Liver (tissue), 10 donors: ENCODE results near the gene ADCY3. TPM values are rescaled to one million over a fixed set of nuclear protein-coding genes. Genes with fewer than 3 reads are reported as not detected.

ENCODE experiments used
- DNase-seq: peaks from one replicate; pipeline ENCODE4 v3.0.0-alpha.2; 2017; ENCODE audit warnings: low spot score
- H3K27ac ChIP-seq, 2 donors: one replicate each; pipeline ENCODE4 v1.7.0; 2013; ENCODE audit warnings: inconsistent platforms in 2 of 2, low read length in 2 of 2, control low read depth in 1 of 2, low read depth in 1 of 2, mild to moderate bottlenecking in 1 of 2
- H3K27me3 ChIP-seq, 4 donors: one replicate each; pipeline versions ENCODE4 v1.6.1 to v1.7.0; 2013; ENCODE audit warnings: low read length in 3 of 4, inconsistent platforms in 1 of 4, mild to moderate bottlenecking in 1 of 4, moderate library complexity in 1 of 4; ENCODE audit not compliant: control insufficient read depth in 4 of 4, insufficient read depth in 4 of 4
- H3K36me3 ChIP-seq, 4 donors: one replicate each; pipeline versions ENCODE4 v1.6.1 to v1.7.0; 2013; ENCODE audit warnings: low read length in 3 of 4, mild to moderate bottlenecking in 3 of 4, low read depth in 1 of 4, moderate library complexity in 1 of 4; ENCODE audit not compliant: control insufficient read depth in 4 of 4, insufficient read depth in 3 of 4
- H3K4me1 ChIP-seq, 4 donors: one replicate each; pipeline versions ENCODE4 v1.6.1 to v1.7.0; 2013; ENCODE audit warnings: low read length in 3 of 4, mild to moderate bottlenecking in 3 of 4, moderate library complexity in 1 of 4; ENCODE audit not compliant: control insufficient read depth in 4 of 4, insufficient read depth in 4 of 4
- H3K4me3 ChIP-seq, 3 donors: one replicate each; pipeline versions ENCODE4 v1.6.1 to v1.7.0; 2013; ENCODE audit warnings: low read length in 3 of 3, control low read depth in 1 of 3, low read depth in 1 of 3, mild to moderate bottlenecking in 1 of 3
- H3K9ac ChIP-seq, 2 donors: one replicate each; pipeline ENCODE4 v1.7.0; 2013; ENCODE audit warnings: low read length in 2 of 2, mild to moderate bottlenecking in 2 of 2, moderate library complexity in 2 of 2, control low read depth in 1 of 2, low read depth in 1 of 2
- H3K9me3 ChIP-seq, 4 donors: one replicate each; pipeline versions ENCODE4 v1.6.1 to v1.7.0; 2013; ENCODE audit warnings: low read length in 3 of 4; ENCODE audit not compliant: control insufficient read depth in 4 of 4
- EGR1 ChIP-seq, 2 donors: IDR thresholded peaks; 2 replicates each; pipeline ENCODE4 v1.6.1; 2016 to 2018; ENCODE audit warnings: antibody characterized with exemption in 2 of 2, low read depth in 2 of 2
- FOXA1 ChIP-seq: IDR thresholded peaks from 2 replicates; pipeline ENCODE4 v1.6.1; 2016; ENCODE audit warnings: antibody characterized with exemption
- FOXA2 ChIP-seq: IDR thresholded peaks from 2 replicates; pipeline ENCODE4 v1.6.1; 2016; ENCODE audit warnings: antibody characterized with exemption
- HNF4A ChIP-seq, 2 donors: conservative IDR thresholded peaks; 2 replicates each; pipeline ENCODE4 v1.6.1; 2016; ENCODE audit warnings: antibody characterized with exemption in 2 of 2, mild to moderate bottlenecking in 2 of 2
- HNF4G ChIP-seq: IDR thresholded peaks from 2 replicates; pipeline ENCODE4 v1.6.1; 2016; ENCODE audit warnings: antibody characterized with exemption
- NR2F2 ChIP-seq: IDR thresholded peaks from 2 replicates; pipeline ENCODE4 v1.6.1; 2016; ENCODE audit warnings: antibody characterized with exemption
- RAD21 ChIP-seq, 2 donors: IDR thresholded peaks; 2 replicates each; pipeline ENCODE4 v1.6.1; 2016; ENCODE audit warnings: antibody characterized with exemption in 2 of 2, mild to moderate bottlenecking in 2 of 2
- RXRA ChIP-seq, 2 donors: IDR thresholded peaks; 2 replicates each; pipeline ENCODE4 v1.6.1; 2017 to 2018; ENCODE audit warnings: antibody characterized with exemption in 2 of 2, mild to moderate bottlenecking in 1 of 2
- SP1 ChIP-seq: IDR thresholded peaks from 2 replicates; pipeline ENCODE4 v1.6.1; 2018; ENCODE audit warnings: antibody characterized with exemption, mild to moderate bottlenecking
- TAF1 ChIP-seq: conservative IDR thresholded peaks from 2 replicates; pipeline ENCODE4 v1.6.1; 2016; ENCODE audit warnings: antibody characterized with exemption, mild to moderate bottlenecking
- WGBS: extraction: QIAGEN DNeasy Blood & Tissue Kit; methylation state at CpG from one replicate; pipeline ENCODE4 v1.1.7; 2013; 5-methylcytosine and 5-hydroxymethylcytosine counted together
- polyA plus RNA-seq, 2 donors: library from polyadenylated mRNA; stranded (reverse) in 1 of 2; unstranded in 1 of 2; fragments of 200-250 nt in 1 of 2; fragments of >200 nt in 1 of 2; fragmentation: Nextera tagmentation in 1 of 2; extraction: Ambion mirVana in 1 of 2; gene quantifications; one replicate each; pipeline versions ENCODE4 v1.2.1 to v1.2.3, GENCODE V29; 2013 to 2015
- small RNA-seq: library from RNA; depleted of rRNA; stranded (forward); fragments of <200 nt; gene quantifications from one replicate; pipeline ENCODE3, GENCODE V24; 2014
- total RNA-seq, 2 donors: library from RNA; depleted of rRNA; stranded (reverse); fragments of >200 nt; gene quantifications; one replicate each; pipeline ENCODE4 v1.2.3, GENCODE V29; 2014
- TF ChIP-seq, protein P1 (sequence below): IDR thresholded peaks from 2 replicates; pipeline ENCODE4 v1.6.1; 2016; ENCODE audit warnings: antibody characterized with exemption, mild to moderate bottlenecking
- TF ChIP-seq, protein P2 (sequence below): IDR thresholded peaks from 2 replicates; pipeline ENCODE4 v1.6.1; 2016; ENCODE audit warnings: antibody characterized with exemption
- TF ChIP-seq, protein P3 (sequence below): fragments of 150-350 bp; IDR thresholded peaks from 2 replicates; pipeline ENCODE4 v1.5.1; 2017; ENCODE audit warnings: improper control_type of control experiment, low read depth, low read length; ENCODE audit not compliant: missing input control
- TF ChIP-seq, protein P4 (sequence below): IDR thresholded peaks from 2 replicates; pipeline ENCODE4 v1.6.1; 2016; ENCODE audit warnings: antibody characterized with exemption
- TF ChIP-seq, protein P5 (sequence below): IDR thresholded peaks from 2 replicates; pipeline ENCODE4 v1.6.1; 2016; ENCODE audit warnings: antibody characterized with exemption
- donor health status: healthy.
- donor health status: healthy.
- donor health status: healthy.
- donor health status: healthy.
- donor health status: healthy.

The ADCY3 gene
- total and polyA plus RNA-seq, 4 donors = 0.99 to 8.4 (median 6.4) TPM

DNA sequence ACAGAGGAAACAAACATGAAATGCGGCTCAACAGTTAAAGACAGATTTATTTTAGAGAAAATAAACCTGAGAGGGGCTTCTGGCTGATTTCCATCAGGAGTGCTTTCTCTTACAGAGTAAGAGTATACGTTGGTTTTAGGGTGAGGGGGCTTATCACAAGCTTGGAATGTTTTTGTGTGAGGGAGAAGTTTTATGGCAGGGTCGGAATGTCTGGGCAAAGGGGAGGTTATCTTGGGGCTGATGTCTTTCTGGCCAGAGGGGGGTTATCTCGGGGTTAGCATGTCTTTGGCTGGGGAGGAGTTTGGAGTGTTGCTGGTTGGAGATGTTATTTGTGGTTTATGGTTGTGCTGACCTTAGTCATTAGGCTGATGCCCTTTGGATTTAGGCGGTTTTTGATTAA lies 149.0 kb downstream of the ADCY3 start:
- Histone ChIP-seq H3K4me1 (peaks cover 0 to 3% (median 0%) of the 10 kb centered on the region in 4 donors), H3K36me3 (peaks cover 2 to 14% (median 12%) of the 10 kb centered on the region in 4 donors), H3K4me3 (no peak overlapping the region), H3K27ac (no peak overlapping the region), H3K9ac (no peak overlapping the region), H3K9me3 (no peaks in the 10 kb centered on the region), H3K27me3 (no peaks in the 10 kb centered on the region)
- TF ChIP-seq SP1 (no peak), FOXA1 (no peak), TAF1 (no peak), NR2F2 (no peak), HNF4A (conservative IDR thresholded peaks at IDR 0.05) (no peak), RXRA (IDR thresholded peaks at IDR 0.05) (no peak), RAD21 (IDR thresholded peaks at IDR 0.05) (no peak), HNF4G (no peak), EGR1 (IDR thresholded peaks at IDR 0.05; ENCODE audit: low read depth in 2 of 2) (no peak), FOXA2 (no peak)
- TF ChIP-seq, protein P1, sequence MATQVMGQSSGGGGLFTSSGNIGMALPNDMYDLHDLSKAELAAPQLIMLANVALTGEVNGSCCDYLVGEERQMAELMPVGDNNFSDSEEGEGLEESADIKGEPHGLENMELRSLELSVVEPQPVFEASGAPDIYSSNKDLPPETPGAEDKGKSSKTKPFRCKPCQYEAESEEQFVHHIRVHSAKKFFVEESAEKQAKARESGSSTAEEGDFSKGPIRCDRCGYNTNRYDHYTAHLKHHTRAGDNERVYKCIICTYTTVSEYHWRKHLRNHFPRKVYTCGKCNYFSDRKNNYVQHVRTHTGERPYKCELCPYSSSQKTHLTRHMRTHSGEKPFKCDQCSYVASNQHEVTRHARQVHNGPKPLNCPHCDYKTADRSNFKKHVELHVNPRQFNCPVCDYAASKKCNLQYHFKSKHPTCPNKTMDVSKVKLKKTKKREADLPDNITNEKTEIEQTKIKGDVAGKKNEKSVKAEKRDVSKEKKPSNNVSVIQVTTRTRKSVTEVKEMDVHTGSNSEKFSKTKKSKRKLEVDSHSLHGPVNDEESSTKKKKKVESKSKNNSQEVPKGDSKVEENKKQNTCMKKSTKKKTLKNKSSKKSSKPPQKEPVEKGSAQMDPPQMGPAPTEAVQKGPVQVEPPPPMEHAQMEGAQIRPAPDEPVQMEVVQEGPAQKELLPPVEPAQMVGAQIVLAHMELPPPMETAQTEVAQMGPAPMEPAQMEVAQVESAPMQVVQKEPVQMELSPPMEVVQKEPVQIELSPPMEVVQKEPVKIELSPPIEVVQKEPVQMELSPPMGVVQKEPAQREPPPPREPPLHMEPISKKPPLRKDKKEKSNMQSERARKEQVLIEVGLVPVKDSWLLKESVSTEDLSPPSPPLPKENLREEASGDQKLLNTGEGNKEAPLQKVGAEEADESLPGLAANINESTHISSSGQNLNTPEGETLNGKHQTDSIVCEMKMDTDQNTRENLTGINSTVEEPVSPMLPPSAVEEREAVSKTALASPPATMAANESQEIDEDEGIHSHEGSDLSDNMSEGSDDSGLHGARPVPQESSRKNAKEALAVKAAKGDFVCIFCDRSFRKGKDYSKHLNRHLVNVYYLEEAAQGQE = no peak
- TF ChIP-seq, protein P2, sequence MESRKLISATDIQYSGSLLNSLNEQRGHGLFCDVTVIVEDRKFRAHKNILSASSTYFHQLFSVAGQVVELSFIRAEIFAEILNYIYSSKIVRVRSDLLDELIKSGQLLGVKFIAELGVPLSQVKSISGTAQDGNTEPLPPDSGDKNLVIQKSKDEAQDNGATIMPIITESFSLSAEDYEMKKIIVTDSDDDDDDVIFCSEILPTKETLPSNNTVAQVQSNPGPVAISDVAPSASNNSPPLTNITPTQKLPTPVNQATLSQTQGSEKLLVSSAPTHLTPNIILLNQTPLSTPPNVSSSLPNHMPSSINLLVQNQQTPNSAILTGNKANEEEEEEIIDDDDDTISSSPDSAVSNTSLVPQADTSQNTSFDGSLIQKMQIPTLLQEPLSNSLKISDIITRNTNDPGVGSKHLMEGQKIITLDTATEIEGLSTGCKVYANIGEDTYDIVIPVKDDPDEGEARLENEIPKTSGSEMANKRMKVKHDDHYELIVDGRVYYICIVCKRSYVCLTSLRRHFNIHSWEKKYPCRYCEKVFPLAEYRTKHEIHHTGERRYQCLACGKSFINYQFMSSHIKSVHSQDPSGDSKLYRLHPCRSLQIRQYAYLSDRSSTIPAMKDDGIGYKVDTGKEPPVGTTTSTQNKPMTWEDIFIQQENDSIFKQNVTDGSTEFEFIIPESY = no peak
- TF ChIP-seq, protein P3, sequence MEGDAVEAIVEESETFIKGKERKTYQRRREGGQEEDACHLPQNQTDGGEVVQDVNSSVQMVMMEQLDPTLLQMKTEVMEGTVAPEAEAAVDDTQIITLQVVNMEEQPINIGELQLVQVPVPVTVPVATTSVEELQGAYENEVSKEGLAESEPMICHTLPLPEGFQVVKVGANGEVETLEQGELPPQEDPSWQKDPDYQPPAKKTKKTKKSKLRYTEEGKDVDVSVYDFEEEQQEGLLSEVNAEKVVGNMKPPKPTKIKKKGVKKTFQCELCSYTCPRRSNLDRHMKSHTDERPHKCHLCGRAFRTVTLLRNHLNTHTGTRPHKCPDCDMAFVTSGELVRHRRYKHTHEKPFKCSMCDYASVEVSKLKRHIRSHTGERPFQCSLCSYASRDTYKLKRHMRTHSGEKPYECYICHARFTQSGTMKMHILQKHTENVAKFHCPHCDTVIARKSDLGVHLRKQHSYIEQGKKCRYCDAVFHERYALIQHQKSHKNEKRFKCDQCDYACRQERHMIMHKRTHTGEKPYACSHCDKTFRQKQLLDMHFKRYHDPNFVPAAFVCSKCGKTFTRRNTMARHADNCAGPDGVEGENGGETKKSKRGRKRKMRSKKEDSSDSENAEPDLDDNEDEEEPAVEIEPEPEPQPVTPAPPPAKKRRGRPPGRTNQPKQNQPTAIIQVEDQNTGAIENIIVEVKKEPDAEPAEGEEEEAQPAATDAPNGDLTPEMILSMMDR = no peak
- TF ChIP-seq, protein P4, sequence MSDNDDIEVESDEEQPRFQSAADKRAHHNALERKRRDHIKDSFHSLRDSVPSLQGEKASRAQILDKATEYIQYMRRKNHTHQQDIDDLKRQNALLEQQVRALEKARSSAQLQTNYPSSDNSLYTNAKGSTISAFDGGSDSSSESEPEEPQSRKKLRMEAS = no peak
- TF ChIP-seq, protein P5, sequence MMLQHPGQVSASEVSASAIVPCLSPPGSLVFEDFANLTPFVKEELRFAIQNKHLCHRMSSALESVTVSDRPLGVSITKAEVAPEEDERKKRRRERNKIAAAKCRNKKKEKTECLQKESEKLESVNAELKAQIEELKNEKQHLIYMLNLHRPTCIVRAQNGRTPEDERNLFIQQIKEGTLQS = no peak
- WGBS = 92% methylated on average over 5 of the region's 5 CpGs
- DNase-seq = no peak

Small RNAs within 50 kb of the gene (small RNA-seq; reads per million reads assigned to genes)
- gene AC013267.1 = not detected
- not detected for gene RF00016

Other genes with a start within 250 kb of the ADCY3 start
- 10 to 100 TPM in 1 of 2 donors, 1 to 10 TPM in 1; 9.9 to 29.7 TPM for gene PTRHD1, start 126.8 kb downstream of the ADCY3 start, total RNA-seq
- 10 to 100 TPM; 11.7 to 50.9 TPM for gene PTRHD1, start 126.8 kb downstream of the ADCY3 start, polyA plus RNA-seq
- gene CENPO, start 126.8 kb downstream of the ADCY3 start, total RNA-seq = 10 to 100 TPM in 1 of 2 donors, 1 to 10 TPM in 1; 3.3 to 17.8 TPM
- gene CENPO, start 126.8 kb downstream of the ADCY3 start, polyA plus RNA-seq = 1 to 10 TPM; 2.2 to 3.2 TPM
- 1 to 10 TPM; 3.6 to 5.1 TPM for gene DNAJC27, start 51.7 kb upstream of the ADCY3 start, total RNA-seq
- gene DNAJC27, start 51.7 kb upstream of the ADCY3 start, polyA plus RNA-seq = 1 to 10 TPM in 1 of 2 donors, under 1 TPM in 1; 0.95 to 2.7 TPM
- under 1 TPM; 0.33 TPM for gene EFR3B, start 121.8 kb upstream of the ADCY3 start, total RNA-seq
- under 1 TPM; 0.05 to 0.14 TPM for gene EFR3B, start 121.8 kb upstream of the ADCY3 start, polyA plus RNA-seq
- gene POMC, start 248.3 kb upstream of the ADCY3 start, total RNA-seq = 1 to 10 TPM in 1 of 2 donors, under 1 TPM in 1; 0.84 to 7.8 TPM
- 1 to 10 TPM in 1 of 2 donors, under 1 TPM in 1; 0.67 to 1.0 TPM for gene POMC, start 248.3 kb upstream of the ADCY3 start, polyA plus RNA-seq